Naive thymus-derived CD4-positive, alpha-beta T cell (primary cell): ENCODE data around the gene KCNN3. TPM values are rescaled to one million over a fixed set of nuclear protein-coding genes. Genes with fewer than 3 reads are reported as not detected.

Source experiments
- ATAC-seq: fragments of 150-1000 bp; cut with Tn5 transposase; 2 replicates; pipeline ENCODE4 v1.10.0; 2021; ENCODE audit warnings: mild to moderate bottlenecking, moderate library complexity
- CTCF ChIA-PET: fragments of 350-600 bp; sonication (Branson Sonifier 250); formaldehyde crosslinking; loops from one replicate; lab custom pipeline; 2021; ENCODE audit warnings: antibody characterized with exemption; lab: Charles Lee
- POLR2A ChIA-PET: fragments of 350-600 bp; sonication (Branson Sonifier 250); formaldehyde crosslinking; loops from one replicate; lab custom pipeline; 2021; ENCODE audit warnings: antibody characterized with exemption, inconsistent platforms; lab: Charles Lee
- DNase-seq, 9 donors: peaks; one replicate each; pipeline versions ENCODE4 v3.0.0 to v3.0.0-alpha.2; 2020 to 2022; ENCODE audit warnings: mixed read lengths in 1 of 9
- H3K27ac ChIP-seq: one replicate; pipeline ENCODE4 v1.7.0; 2013; ENCODE audit warnings: mild to moderate bottlenecking, low read depth, low read length, moderate library complexity
- H3K27me3 ChIP-seq, 2 donors: one replicate each; pipeline ENCODE4 v1.7.0; 2013; ENCODE audit warnings: low read length in 2 of 2, mild to moderate bottlenecking in 2 of 2, moderate library complexity in 2 of 2; ENCODE audit not compliant: control insufficient read depth in 2 of 2, insufficient read depth in 2 of 2
- H3K36me3 ChIP-seq, 3 experiments: 1 replicate in 2 of 3; 2 replicates in 1 of 3; pipeline ENCODE4 v1.7.0; 2013; ENCODE audit warnings: low read length in 3 of 3, mild to moderate bottlenecking in 3 of 3, moderate library complexity in 1 of 3; ENCODE audit not compliant: insufficient read depth in 3 of 3, control insufficient read depth in 2 of 3
- H3K4me1 ChIP-seq, 2 donors: one replicate each; pipeline ENCODE4 v1.7.0; 2013; ENCODE audit warnings: low read length in 2 of 2, mild to moderate bottlenecking in 2 of 2, moderate library complexity in 1 of 2; ENCODE audit not compliant: control insufficient read depth in 2 of 2, insufficient read depth in 2 of 2
- H3K4me3 ChIP-seq: 2 replicates; pipeline ENCODE4 v1.7.0; 2013; ENCODE audit warnings: mild to moderate bottlenecking, low read length
- H3K9me3 ChIP-seq, 3 experiments: 1 replicate in 2 of 3; 2 replicates in 1 of 3; pipeline ENCODE4 v1.7.0; 2013; ENCODE audit warnings: low read length in 3 of 3; ENCODE audit not compliant: control insufficient read depth in 2 of 3
- H3K27ac Mint-ChIP-seq, 9 donors: one replicate each; pipeline ENCODE4 v1.8.0; 2020 to 2022; ENCODE audit warnings: mixed read lengths in 9 of 9, mild to moderate bottlenecking in 8 of 9, moderate library complexity in 5 of 9, inconsistent platforms in 2 of 9
- H3K27me3 Mint-ChIP-seq, 5 donors: one replicate each; pipeline ENCODE4 v1.8.0; 2021 to 2022; ENCODE audit warnings: mixed read lengths in 5 of 5, mild to moderate bottlenecking in 1 of 5
- H3K36me3 Mint-ChIP-seq, 5 donors: one replicate each; pipeline ENCODE4 v1.8.0; 2020 to 2022; ENCODE audit warnings: mixed read lengths in 5 of 5, mild to moderate bottlenecking in 3 of 5, inconsistent platforms in 1 of 5
- H3K4me1 Mint-ChIP-seq, 7 donors: one replicate each; pipeline ENCODE4 v1.8.0; 2020 to 2022; ENCODE audit warnings: mixed read lengths in 7 of 7, mild to moderate bottlenecking in 3 of 7, inconsistent platforms in 1 of 7
- H3K4me3 Mint-ChIP-seq, 10 donors: one replicate each; pipeline ENCODE4 v1.8.0; 2020 to 2022; ENCODE audit warnings: mild to moderate bottlenecking in 10 of 10, mixed read lengths in 10 of 10, moderate library complexity in 6 of 10, inconsistent platforms in 2 of 10
- H3K9me3 Mint-ChIP-seq, 11 donors: one replicate each; pipeline ENCODE4 v1.8.0; 2020 to 2022; ENCODE audit warnings: mixed read lengths in 11 of 11, mild to moderate bottlenecking in 4 of 11, inconsistent platforms in 1 of 11, moderate library complexity in 1 of 11
- intact Hi-C, 2 donors: fragments of 100-400 bp; cut with micrococcal nuclease; formaldehyde crosslinking; loops; one replicate each; pipeline ENCODE4 v1.15.1; 2023
- polyA plus RNA-seq, 2 donors: library from polyadenylated mRNA; unstranded; fragments of 300-500 nt; fragmentation: Illumina TruSeq; gene quantifications; one replicate each; pipeline ENCODE4 v1.2.3, GENCODE V29; 2021
- total RNA-seq, 6 experiments: library from RNA in 5 of 6; stranded (reverse) in 5 of 6; gene quantifications; 1 replicate in 5 of 6; 2 replicates in 1 of 6; pipeline ENCODE4 v1.2.3 and lab custom pipeline; 2021 to 2026

KCNN3 gene
- total and polyA plus RNA-seq, 7 experiments from 2014 or later: 0.05 to 0.29 (median 0.15) TPM; not detected in 3

DNA sequence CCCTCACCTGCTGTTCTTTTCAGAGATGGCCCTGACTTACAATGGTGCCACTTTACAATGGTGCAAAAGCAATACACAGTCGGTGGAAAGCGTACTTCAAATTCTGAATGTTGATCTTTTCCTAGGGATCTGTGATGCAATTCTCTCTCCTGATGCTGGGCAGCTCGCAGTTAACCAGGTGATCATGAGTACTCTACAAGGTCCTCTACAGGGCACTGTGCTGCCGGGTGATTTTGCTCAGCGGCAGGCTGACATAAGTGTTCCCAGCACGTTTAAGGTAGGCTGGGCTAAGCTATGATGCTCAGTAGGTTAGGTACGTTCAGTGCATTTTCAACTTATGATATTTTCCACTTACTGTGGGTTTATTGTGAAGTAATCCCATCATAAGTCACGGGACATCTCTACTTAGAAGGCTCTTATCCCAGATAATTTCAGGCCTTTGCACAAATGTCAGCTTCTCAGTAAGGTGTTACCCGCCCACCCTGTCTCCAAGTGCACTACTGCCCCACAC lies 126.5 kb downstream of the KCNN3 start:
- H3K4me3 Mint-ChIP-seq: no peak overlapping the region
- H3K27ac Mint-ChIP-seq: peak overlapping the region in 3 of 9 donors; percentile 29 to 50 (median 37)
- peaks cover 39 to 42% of the 10 kb centered on the region in 2 donors for H3K4me1 ChIP-seq
- H3K9me3 ChIP-seq: no peaks in the 10 kb centered on the region
- DNase-seq (no peak), ATAC-seq (no peak)
- ChIA-PET CTCF (interaction anchor here (0.5 kb wide), 1 partner anchor 1859 kb away, joined by 3 read pairs; no protein-coding TSS in a partner anchor), POLR2A (interaction anchor here (0.6 kb wide), 1 partner anchor 583 kb away, joined by 3 read pairs; no protein-coding TSS in a partner anchor)
- no peak overlapping the region for H3K4me3 ChIP-seq
- no peaks in the 10 kb centered on the region for H3K27me3 ChIP-seq
- peaks cover 0 to 5% (median 0%) of the 10 kb centered on the region in 11 donors for H3K9me3 Mint-ChIP-seq
- H3K27ac ChIP-seq: no peak overlapping the region
- peaks cover 0 to 47% (median 5%) of the 10 kb centered on the region in 5 donors for H3K27me3 Mint-ChIP-seq
- peaks cover 0 to 16% (median 0%) of the 10 kb centered on the region in 5 donors for H3K36me3 Mint-ChIP-seq
- H3K4me1 Mint-ChIP-seq: peaks cover 38 to 60% (median 43%) of the 10 kb centered on the region in 7 donors
- H3K36me3 ChIP-seq: no peaks in the 10 kb centered on the region
- intact Hi-C loops: no loop called here

DNA sequence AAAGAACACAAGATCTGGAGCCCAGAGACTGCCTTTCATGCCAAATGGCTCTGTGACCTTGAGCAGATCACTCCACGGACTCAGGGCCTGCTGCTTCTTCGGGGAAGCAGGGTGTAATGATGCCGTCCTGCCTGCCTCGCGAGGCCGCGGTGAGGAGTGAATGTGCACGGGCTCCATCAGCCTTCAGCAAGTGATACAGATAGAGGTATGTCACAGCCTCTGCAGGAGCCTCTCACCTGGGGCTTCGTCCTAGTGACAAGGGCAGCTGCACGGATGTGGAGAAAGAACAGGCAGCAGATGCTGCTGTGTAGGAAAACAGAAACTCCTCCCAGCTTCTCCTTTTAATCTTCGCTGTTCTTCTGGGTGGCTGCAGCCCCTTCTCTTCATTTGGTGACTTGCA lies 127.5 kb downstream of the KCNN3 start:
- H3K4me3 ChIP-seq: no peak overlapping the region
- no peaks in the 10 kb centered on the region for H3K36me3 ChIP-seq
- H3K9me3 ChIP-seq: no peaks in the 10 kb centered on the region
- DNase-seq (no peak), ATAC-seq (no peak)
- H3K4me3 Mint-ChIP-seq: no peak overlapping the region
- H3K27me3 ChIP-seq: no peaks in the 10 kb centered on the region
- H3K9me3 Mint-ChIP-seq: peaks cover 0 to 5% (median 0%) of the 10 kb centered on the region in 11 donors
- peaks cover 0 to 55% (median 5%) of the 10 kb centered on the region in 5 donors for H3K27me3 Mint-ChIP-seq
- CTCF ChIA-PET: no interaction called here
- H3K4me1 Mint-ChIP-seq: peaks cover 28 to 58% (median 33%) of the 10 kb centered on the region in 7 donors
- no peak overlapping the region for H3K27ac ChIP-seq
- peak overlapping the region in 2 of 9 donors; percentile 46 to 51 for H3K27ac Mint-ChIP-seq
- intact Hi-C loops: no loop called here
- peaks cover 0 to 20% (median 0%) of the 10 kb centered on the region in 5 donors for H3K36me3 Mint-ChIP-seq
- peaks cover 31 to 33% of the 10 kb centered on the region in 2 donors for H3K4me1 ChIP-seq
- POLR2A ChIA-PET: no interaction called here

DNA sequence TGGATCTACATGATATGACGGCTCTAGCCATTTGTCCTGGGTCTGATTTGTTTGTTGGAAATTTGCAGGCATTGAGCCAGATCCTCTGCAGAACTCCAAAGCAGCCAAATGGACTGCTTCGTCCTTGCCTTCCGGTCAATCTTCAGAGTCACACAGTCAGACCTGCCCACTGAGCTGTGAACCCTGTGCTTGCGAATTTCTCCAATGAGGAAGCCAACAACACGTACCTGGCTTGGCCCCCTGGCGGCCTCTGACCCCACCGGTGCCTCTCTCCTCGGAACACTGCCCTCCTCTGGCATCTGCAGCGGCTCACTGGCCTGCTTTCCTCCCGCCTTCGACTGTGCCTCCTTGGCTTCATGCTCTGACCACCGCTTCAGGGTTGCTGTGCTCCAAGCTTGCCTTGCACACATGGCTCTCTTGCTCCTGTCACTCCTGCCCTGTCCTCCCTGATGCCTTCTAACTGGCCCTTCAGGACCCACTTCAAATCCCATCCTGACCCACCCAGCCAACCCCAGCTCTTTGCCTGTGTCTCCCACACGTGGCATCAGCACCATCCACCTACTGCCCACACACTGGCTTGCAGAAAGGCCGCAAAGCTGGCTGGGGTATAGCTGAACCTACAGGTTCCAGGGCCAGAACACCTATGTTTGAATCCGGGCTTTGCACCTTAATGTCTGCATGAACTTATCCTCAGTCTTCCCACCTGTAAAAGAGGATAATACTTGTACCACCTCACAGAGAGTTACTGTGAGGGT lies 128.2 kb downstream of the KCNN3 start:
- Mint-ChIP-seq H3K4me1 (peaks cover 21 to 58% (median 27%) of the 10 kb centered on the region in 7 donors), H3K36me3 (peaks cover 0 to 19% (median 0%) of the 10 kb centered on the region in 5 donors), H3K4me3 (no peak overlapping the region), H3K9me3 (peaks cover 0 to 8% (median 0%) of the 10 kb centered on the region in 11 donors), H3K27me3 (peaks cover 0 to 57% (median 5%) of the 10 kb centered on the region in 5 donors), H3K27ac (peak overlapping the region in 3 of 9 donors; percentile 46 to 52 (median 51))
- Histone ChIP-seq H3K4me3 (no peak overlapping the region), H3K4me1 (peaks cover 24 to 26% of the 10 kb centered on the region in 2 donors), H3K27me3 (no peaks in the 10 kb centered on the region), H3K27ac (no peak overlapping the region), H3K36me3 (no peaks in the 10 kb centered on the region), H3K9me3 (no peaks in the 10 kb centered on the region)
- POLR2A ChIA-PET: interaction anchor here (0.7 kb wide), 1 partner anchor 1198 kb away, joined by 4 read pairs; no protein-coding TSS in a partner anchor
- no peak for DNase-seq
- intact Hi-C loops: no loop called here
- CTCF ChIA-PET: interaction anchor here (1.6 kb wide), 1 partner anchor 25 kb away, joined by 4 read pairs; no protein-coding TSS in a partner anchor
- no peak for ATAC-seq

DNA sequence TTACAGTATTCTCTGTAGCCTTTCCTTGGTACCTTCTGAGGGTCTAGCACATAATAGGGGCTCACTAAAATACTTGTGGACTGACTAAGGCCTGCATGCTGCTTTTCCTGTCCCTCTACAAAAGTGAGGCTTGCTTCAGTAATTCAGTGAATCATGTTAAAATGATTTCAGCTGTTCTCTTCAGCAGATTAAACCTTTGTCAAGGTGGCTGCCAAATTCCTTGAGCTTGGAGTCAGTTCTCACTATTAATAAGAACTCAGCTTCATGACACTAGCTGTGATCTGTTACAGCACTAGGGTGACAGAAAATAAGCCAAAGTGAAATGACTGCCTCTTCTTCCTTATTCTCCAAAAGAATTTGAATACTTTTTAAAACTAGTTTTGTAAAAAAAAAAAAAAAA lies 128.8 kb downstream of the KCNN3 start:
- Mint-ChIP-seq H3K4me1 (peaks cover 15 to 57% (median 21%) of the 10 kb centered on the region in 7 donors), H3K4me3 (no peak overlapping the region), H3K9me3 (peaks cover 0 to 8% (median 0%) of the 10 kb centered on the region in 11 donors), H3K36me3 (peaks cover 0 to 16% (median 0%) of the 10 kb centered on the region in 5 donors), H3K27ac (no peak overlapping the region), H3K27me3 (peaks cover 0 to 55% (median 5%) of the 10 kb centered on the region in 5 donors)
- intact Hi-C loops: no loop called here
- Histone ChIP-seq H3K4me1 (peaks cover 21% of the 10 kb centered on the region in 2 donors), H3K9me3 (no peaks in the 10 kb centered on the region), H3K36me3 (no peaks in the 10 kb centered on the region), H3K27me3 (no peaks in the 10 kb centered on the region), H3K27ac (no peak overlapping the region), H3K4me3 (no peak overlapping the region)
- DNase-seq (no peak), ATAC-seq (no peak)
- ChIA-PET POLR2A (interaction anchor here (0.7 kb wide), 1 partner anchor 1197 kb away, joined by 4 read pairs; no protein-coding TSS in a partner anchor), CTCF (interaction anchor here (1.6 kb wide), 1 partner anchor 24 kb away, joined by 4 read pairs; no protein-coding TSS in a partner anchor)

DNA sequence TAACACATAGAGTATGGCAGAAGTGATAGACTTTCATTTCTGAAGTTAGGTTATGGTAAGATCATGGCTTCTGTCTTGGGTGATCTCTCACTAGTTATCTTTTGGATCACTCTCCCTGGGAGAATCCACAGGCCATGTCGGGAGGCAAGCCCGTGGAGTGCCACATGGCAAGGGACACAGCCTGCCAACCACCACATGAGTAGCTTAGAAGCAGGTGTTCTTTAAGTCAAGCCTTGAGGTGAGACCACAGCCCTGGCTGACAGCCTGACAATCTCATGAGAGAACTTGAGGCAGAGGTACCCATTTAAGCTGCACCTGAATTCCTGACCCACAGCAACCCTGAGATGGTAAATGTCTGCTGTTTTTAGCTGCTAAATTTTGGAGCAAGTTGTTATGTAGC lies 130.4 kb downstream of the KCNN3 start:
- intact Hi-C loops: no loop called here
- ChIA-PET POLR2A (no interaction called here), CTCF (interaction anchor here (0.7 to 1.7 kb wide), 3 partner anchors 11 to 180 kb away, joined by 3 to 5 read pairs (median 4); no protein-coding TSS in a partner anchor)
- Mint-ChIP-seq H3K27ac (no peak overlapping the region), H3K4me3 (no peak overlapping the region), H3K27me3 (peaks cover 0 to 50% (median 5%) of the 10 kb centered on the region in 5 donors), H3K4me1 (peaks cover 0 to 55% (median 7%) of the 10 kb centered on the region in 7 donors), H3K9me3 (peaks cover 0 to 8% (median 0%) of the 10 kb centered on the region in 11 donors), H3K36me3 (peaks cover 0 to 13% (median 0%) of the 10 kb centered on the region in 5 donors)
- DNase-seq (no peak), ATAC-seq (no peak)
- Histone ChIP-seq H3K36me3 (no peaks in the 10 kb centered on the region), H3K27ac (no peak overlapping the region), H3K9me3 (no peaks in the 10 kb centered on the region), H3K4me3 (no peak overlapping the region), H3K4me1 (peaks cover 8% of the 10 kb centered on the region in 2 donors), H3K27me3 (no peaks in the 10 kb centered on the region)

DNA sequence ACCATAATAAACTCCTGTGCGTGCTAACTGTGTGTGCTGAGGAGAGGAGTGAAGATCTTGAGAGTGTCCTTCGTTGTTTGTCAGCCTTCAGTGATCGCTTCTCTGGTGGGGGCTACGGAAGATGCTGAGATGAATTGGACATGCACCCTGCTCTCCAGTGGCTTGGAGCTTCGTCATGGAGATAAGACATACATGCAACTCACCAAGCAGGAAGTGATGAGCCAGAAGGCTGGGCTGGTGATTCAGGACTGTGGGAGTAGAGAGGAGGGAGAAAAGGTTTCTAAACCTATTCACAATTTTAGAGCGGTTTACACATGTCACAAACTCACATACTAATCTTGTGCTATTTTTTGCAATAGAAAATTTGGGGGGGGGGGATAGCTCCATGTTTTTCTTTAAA lies 133.2 kb downstream of the KCNN3 start:
- ChIA-PET POLR2A (no interaction called here), CTCF (no interaction called here)
- DNase-seq: peak in 1 of 9 donors; percentile 64
- peaks cover 0 to 50% (median 2%) of the 10 kb centered on the region in 7 donors for H3K4me1 Mint-ChIP-seq
- Histone ChIP-seq H3K36me3 (no peaks in the 10 kb centered on the region), H3K27me3 (no peaks in the 10 kb centered on the region), H3K4me1 (no peaks in the 10 kb centered on the region), H3K27ac (no peak overlapping the region), H3K9me3 (no peaks in the 10 kb centered on the region), H3K4me3 (no peak overlapping the region)
- H3K27me3 Mint-ChIP-seq: peaks cover 0 to 34% (median 5%) of the 10 kb centered on the region in 5 donors
- peak; percentile 70 for ATAC-seq
- intact Hi-C loops: no loop called here
- H3K36me3 Mint-ChIP-seq: peaks cover 0 to 8% (median 0%) of the 10 kb centered on the region in 5 donors
- H3K4me3 Mint-ChIP-seq: peak overlapping the region in 1 of 10 donors; percentile 60
- peaks cover 0 to 6% (median 0%) of the 10 kb centered on the region in 11 donors for H3K9me3 Mint-ChIP-seq
- H3K27ac Mint-ChIP-seq: peak overlapping the region in 2 of 9 donors; percentile 27 to 82
